Right lobe of liver (tissue), 4 donors: ENCODE results near the gene M1AP.
"Not testable (repeated sequence)": the region's sequence is repeated elsewhere in the genome, so short reads cannot be mapped to it uniquely, and the experiment has no call there.

Source experiments
- POLR2A ChIP-seq: fragments of 450-650 bp; IDR thresholded peaks from one replicate; pipeline ENCODE4 v1.6.1; 2017; ENCODE audit warnings: antibody characterized with exemption, mild to moderate bottlenecking
- TF ChIP-seq, protein P1 (sequence below), 4 donors: fragments of 200-600 bp in 3 of 4; fragments of 450-650 bp in 1 of 4; IDR thresholded peaks; one replicate each; pipeline versions ENCODE4 v1.5.1 to v1.8.0; 2016 to 2022; ENCODE audit warnings: antibody characterized with exemption in 4 of 4, mild to moderate bottlenecking in 2 of 4
- donor health status: DM: no; HTN: no; CAD: no.
- donor health status: DM: no; HTN: no; CAD: no.
- donor health status: DM: no; HTN: yes; CAD: no.

DNA sequence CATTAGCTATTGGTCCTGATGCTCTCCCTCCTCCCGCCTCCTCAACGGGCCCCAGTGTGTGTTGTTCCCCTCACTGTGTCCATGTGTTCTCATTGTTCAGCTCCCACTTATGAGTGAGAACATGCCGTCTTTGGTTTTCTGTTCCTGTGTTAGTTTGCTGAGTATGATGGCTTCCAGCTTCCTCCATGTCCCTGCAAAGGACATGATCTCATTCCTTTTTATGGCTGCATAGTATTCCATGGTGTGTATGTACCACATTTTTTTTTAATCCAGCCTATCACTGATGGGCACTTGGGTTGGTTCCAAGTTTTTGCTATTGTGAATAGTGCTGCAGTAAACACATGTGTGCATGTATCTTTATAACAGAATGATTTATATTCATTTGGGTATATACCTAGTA, 17.7 kb downstream of the M1AP start:
- TF ChIP-seq POLR2A, result not testable (repeated sequence)
- TF ChIP-seq, protein P1, sequence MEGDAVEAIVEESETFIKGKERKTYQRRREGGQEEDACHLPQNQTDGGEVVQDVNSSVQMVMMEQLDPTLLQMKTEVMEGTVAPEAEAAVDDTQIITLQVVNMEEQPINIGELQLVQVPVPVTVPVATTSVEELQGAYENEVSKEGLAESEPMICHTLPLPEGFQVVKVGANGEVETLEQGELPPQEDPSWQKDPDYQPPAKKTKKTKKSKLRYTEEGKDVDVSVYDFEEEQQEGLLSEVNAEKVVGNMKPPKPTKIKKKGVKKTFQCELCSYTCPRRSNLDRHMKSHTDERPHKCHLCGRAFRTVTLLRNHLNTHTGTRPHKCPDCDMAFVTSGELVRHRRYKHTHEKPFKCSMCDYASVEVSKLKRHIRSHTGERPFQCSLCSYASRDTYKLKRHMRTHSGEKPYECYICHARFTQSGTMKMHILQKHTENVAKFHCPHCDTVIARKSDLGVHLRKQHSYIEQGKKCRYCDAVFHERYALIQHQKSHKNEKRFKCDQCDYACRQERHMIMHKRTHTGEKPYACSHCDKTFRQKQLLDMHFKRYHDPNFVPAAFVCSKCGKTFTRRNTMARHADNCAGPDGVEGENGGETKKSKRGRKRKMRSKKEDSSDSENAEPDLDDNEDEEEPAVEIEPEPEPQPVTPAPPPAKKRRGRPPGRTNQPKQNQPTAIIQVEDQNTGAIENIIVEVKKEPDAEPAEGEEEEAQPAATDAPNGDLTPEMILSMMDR (IDR thresholded peaks at IDR 0.05), result not testable (repeated sequence)
